DOHH2 (cell line): Measurements from ENCODE around the gene ZNF316.

Source experiments
- CTCF ChIP-seq: fragments of 200-600 bp; sonication (generic); IDR thresholded peaks from one replicate; pipeline ENCODE4 v1.5.1; 2014; ENCODE audit warnings: antibody characterized with exemption, mild to moderate bottlenecking, low read depth, low read length; ENCODE audit not compliant: poor library complexity, severe bottlenecking
- EZH2phosphoT487 ChIP-seq: fragments of 200-600 bp; sonication (generic); IDR thresholded peaks from 2 replicates; pipeline ENCODE4 v1.6.1; 2017; ENCODE audit warnings: borderline replicate concordance, mild to moderate bottlenecking, antibody characterized with exemption, low read length, moderate library complexity, mixed read lengths

GRCh38 chr7:6691609-6692106 lies 54.5 kb downstream of the ZNF316 start:
- TF ChIP-seq CTCF (no peak), EZH2phosphoT487 (no peak)
